Measurements from ENCODE around the gene RXRB.

DNA sequence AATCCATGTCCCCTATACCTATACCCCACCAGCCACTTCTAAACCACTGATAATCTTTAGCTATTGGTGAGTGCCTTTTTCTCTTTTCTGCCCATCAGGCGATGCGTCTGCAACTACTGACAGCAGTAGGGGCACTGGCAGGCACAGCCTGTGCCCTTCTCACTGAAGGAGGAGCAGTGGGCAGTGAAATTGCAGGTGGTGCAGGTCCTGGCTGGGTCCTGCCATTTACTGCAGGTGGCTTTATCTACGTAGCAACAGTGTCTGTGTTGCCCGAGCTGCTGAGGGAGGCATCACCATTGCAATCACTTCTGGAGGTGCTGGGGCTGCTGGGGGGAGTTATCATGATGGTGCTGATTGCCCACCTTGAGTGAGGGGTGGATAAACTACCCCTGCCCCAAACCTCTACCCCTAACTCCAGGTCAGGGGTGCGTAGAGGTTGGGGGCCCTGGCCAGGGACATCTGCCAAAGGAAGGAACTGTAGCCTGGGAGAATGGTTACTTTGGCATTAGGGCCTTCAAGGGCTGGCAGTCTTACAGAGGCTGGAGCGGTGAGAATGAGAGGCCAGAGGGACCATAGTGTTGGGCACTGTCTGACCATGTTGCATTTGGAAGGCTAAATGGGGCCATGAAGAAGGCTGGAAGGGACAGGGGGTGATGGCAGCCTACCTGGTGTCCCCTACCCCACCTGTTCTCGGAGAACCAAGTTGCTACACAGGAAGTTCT lies 3.1 kb upstream of the RXRB start:
- TF ChIP-seq EP300 (IDR thresholded peaks at IDR 0.05; ENCODE audit: borderline replicate concordance in 1 of 2, control insufficient read depth in 1 of 2, low read depth in 2 of 2, low read length in 2 of 2) (no peak), SMC3 (IDR thresholded peaks at IDR 0.05; ENCODE audit: borderline replicate concordance, low read length) (no peak), POLR2AphosphoS5 (IDR thresholded peaks at IDR 0.05; ENCODE audit: low read length) (no peak; the same call in 1 of the 2 replicates)

Measured in GM12878 (cell line).